GM19468 (cell line): Measurements from ENCODE around the gene MDH2.
"Not testable (repeated sequence)": the region's sequence is repeated elsewhere in the genome, so short reads cannot be mapped to it uniquely, and the experiment has no call there.

Experiments
- ATAC-seq: cut with Tn5 transposase; IDR thresholded peaks from one replicate; pipeline ENCODE4 v1.9.1; 2021; ENCODE audit warnings: mild to moderate bottlenecking, moderate library complexity, moderate number of reproducible peaks; ENCODE audit not compliant: unreplicated experiment; ENCODE audit errors: extremely low read depth

MDH2 gene

DNA sequence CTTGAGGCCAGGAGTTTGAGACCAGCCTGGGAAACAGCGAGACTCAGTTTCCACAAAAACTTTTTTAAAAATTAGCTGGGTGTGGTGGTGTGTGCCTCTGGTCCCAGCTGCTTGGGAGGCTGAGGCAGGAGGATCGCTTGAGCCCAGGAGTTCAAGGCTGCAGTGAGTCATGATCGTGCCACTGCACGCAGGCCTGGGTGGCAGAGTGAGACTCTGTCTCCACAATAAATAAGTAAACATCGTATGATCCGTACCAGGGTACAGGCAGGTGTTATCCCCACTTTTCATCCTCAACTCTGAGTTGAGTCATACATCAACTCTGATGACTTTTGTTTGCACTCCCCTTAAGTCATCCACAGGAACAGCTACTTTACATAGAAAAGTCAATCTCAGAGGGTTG is 58.2 kb downstream of the MDH2 start:
- not testable (repeated sequence) for ATAC-seq

DNA sequence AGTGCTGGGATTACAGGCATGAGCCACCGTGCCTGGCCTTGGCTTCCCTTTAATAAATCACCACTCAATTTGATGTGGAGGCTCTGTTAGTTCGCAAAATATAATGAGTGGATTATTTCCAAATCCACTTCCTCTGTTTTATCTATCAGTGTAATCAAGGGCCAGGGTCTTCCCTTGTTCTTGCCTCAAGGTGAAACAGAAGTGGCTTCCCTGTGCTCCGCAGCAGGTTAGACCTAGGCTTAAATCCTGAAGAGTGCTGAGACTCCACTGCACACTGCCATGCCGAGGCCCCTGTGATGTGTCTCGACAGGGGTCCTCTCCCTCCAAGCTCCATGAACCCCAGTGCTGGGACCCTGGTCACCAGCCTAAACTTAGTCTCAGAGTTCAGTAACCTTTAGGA is 59.0 kb downstream of the MDH2 start:
- ATAC-seq, result no peak

DNA sequence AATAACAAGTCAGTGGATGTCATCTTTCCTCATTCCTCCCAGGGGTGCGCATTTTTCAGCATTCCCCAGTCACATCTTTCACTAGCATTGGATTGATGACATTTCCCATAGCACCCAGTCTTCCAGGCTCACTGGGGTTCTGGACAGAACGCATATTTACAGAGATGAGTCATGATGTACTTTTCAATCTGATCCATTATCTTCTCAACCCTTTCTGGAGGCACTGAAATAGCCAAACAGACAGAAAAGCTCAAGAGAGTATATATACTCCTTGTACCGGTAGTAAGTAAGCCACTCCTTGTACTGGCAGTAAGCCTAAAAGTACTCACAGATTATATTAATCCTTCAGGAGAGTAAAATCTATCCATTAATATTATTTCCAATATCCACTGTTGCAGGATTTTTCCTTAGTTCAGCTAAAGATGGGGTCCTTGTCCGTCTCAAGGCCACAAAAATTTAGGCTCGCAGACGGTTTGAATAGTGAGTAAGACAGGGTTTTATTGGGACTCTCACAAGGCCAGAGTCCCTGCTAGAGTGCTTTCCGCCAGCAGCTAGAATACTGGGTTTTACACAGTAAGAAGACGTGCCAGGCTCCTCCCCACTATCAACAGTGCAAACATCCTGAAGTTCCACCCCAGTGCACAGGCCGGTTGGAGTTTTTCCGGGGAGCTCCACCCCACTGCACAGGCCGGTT is 60.8 kb downstream of the MDH2 start:
- no peak for ATAC-seq

DNA sequence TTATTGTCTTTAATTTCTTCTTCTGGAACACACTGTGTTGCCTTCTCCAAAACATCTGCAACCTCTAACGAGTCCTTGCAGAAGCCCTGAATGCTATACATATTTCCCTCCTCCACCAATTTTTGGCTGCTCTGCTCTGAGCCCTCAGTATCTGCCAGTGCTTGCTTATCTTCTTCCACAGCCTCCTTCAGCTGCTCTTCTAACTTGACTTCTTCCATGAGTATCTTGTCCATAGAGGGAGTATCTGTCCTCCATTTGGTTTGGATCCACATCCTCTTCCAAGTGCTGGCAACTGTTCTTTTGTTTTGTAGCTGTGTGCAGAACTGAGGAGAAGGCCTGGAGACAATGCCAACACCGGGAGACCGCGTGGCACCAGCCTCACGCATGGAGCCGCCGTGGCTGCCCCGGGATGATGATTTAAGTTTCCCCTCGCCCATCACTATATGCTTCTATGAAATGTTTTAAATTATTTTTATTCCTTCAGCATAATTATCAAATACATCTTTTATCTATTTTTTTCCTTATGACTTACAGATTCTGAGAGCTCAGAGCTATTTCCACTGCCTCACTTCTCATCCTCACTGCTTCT is 65.2 kb downstream of the MDH2 start:
- not testable (repeated sequence) for ATAC-seq

DNA sequence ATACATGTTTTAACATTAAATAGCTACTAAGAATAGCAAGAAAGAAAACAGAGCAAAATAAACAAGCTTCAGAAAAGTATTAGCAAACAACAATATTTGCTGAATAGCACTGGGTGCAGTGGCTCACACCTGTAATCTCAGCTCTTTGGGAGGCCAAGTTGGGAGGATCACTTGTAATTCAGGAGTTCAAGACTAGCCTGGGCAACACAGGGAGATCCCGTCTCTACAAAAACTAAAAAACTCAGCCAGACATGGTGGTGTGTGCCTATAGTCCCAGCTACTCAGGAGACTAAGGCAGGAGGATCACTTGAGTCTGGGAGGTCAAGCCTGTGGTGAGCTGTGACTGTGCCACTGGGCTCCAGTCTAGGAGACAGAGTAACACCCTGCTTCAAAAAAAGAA is 66.8 kb downstream of the MDH2 start:
- not testable (repeated sequence) for ATAC-seq
